HG02884 (cell line): ENCODE data around the gene OR1L1.

Experiments used
- ATAC-seq: cut with Tn5 transposase; IDR thresholded peaks from one replicate; pipeline ENCODE4 v1.9.1; 2021; ENCODE audit warnings: mild to moderate bottlenecking, moderate library complexity; ENCODE audit not compliant: unreplicated experiment

The OR1L1 gene

GRCh38 chr9:122661416-122661815 is at the start of gene OR1L1:
Gene OR1L1 (plus strand): TSS chr9:122661716. CDS start chr9:122661716, 0 bp downstream.
- ATAC-seq = no peak

- no peak for ATAC-seq
Observed at GRCh38 chr9:122614362-122614761, 47.2 kb upstream of the OR1L1 start, which contains the start of gene OR1Q1. Gene OR1Q1 (plus strand): TSS chr9:122614738. CDS start chr9:122614738, 0 bp downstream.

GRCh38 chr9:122619996-122620395 is 41.5 kb upstream of the OR1L1 start:
- ATAC-seq = no peak

GRCh38 chr9:122642226-122642625 is 19.3 kb upstream of the OR1L1 start:
- ATAC-seq = no peak

GRCh38 chr9:122656378-122656777 is 5.1 kb upstream of the OR1L1 start:
- no peak for ATAC-seq

- no peak for ATAC-seq
Observed at GRCh38 chr9:122657527-122657926, 4.0 kb upstream of the OR1L1 start, which contains the start of gene OR1B1. Gene OR1B1 (minus strand): TSS chr9:122657627.

GRCh38 chr9:122672481-122672880 is 11.0 kb downstream of the OR1L1 start:
- no peak for ATAC-seq

- ATAC-seq = no peak
Observed at GRCh38 chr9:122684851-122685250, 23.3 kb downstream of the OR1L1 start.

GRCh38 chr9:122695696-122696095 is 34.2 kb downstream of the OR1L1 start:
- no peak for ATAC-seq
